HG03432 (cell line): ENCODE measurements around the gene ADH5.
"Not testable (repeated sequence)": the region's sequence is repeated elsewhere in the genome, so short reads cannot be mapped to it uniquely, and the experiment has no call there.

Experiments used
- ATAC-seq: cut with Tn5 transposase; IDR thresholded peaks from one replicate; pipeline ENCODE4 v1.9.1; 2021; ENCODE audit warnings: mild to moderate bottlenecking, moderate library complexity; ENCODE audit not compliant: unreplicated experiment

ADH5 gene

GRCh38 chr4:99088023-99088449, 552 bp downstream of the ADH5 start:
- ATAC-seq, result peak; percentile 27

GRCh38 chr4:99084595-99084994, 4.0 kb downstream of the ADH5 start:
- no peak for ATAC-seq

- ATAC-seq, result no peak
These were observed 6.4 kb downstream of the ADH5 start for GRCh38 chr4:99082192-99082591.

- not testable (repeated sequence) for ATAC-seq
These were observed 7.7 kb downstream of the ADH5 start for GRCh38 chr4:99080869-99081268.

GRCh38 chr4:99079625-99080295, 8.8 kb downstream of the ADH5 start:
- ATAC-seq, result no peak

- no peak for ATAC-seq
These were observed 9.5 kb downstream of the ADH5 start for GRCh38 chr4:99078931-99079624.

GRCh38 chr4:99078336-99078735, 10.3 kb downstream of the ADH5 start:
- ATAC-seq, result no peak

GRCh38 chr4:99077177-99077576, 11.4 kb downstream of the ADH5 start:
- no peak for ATAC-seq

- ATAC-seq, result no peak
These were observed 12.2 kb downstream of the ADH5 start for GRCh38 chr4:99076292-99076976.

GRCh38 chr4:99074816-99075215, 13.8 kb downstream of the ADH5 start:
- no peak for ATAC-seq

- no peak for ATAC-seq
These were observed 17.4 kb downstream of the ADH5 start for GRCh38 chr4:99071159-99071558.

- no peak for ATAC-seq
These were observed 21.0 kb downstream of the ADH5 start for GRCh38 chr4:99067617-99068016.

- ATAC-seq, result not testable (repeated sequence)
These were observed 23.1 kb downstream of the ADH5 start for GRCh38 chr4:99065521-99065920.

- no peak for ATAC-seq
These were observed 26.5 kb downstream of the ADH5 start for GRCh38 chr4:99062120-99062519.

- ATAC-seq, result no peak
These were observed 27.4 kb downstream of the ADH5 start for GRCh38 chr4:99061048-99061700.

- ATAC-seq, result no peak
These were observed 29.0 kb downstream of the ADH5 start for GRCh38 chr4:99059550-99059949.

GRCh38 chr4:99058228-99058627, 30.4 kb downstream of the ADH5 start:
- no peak for ATAC-seq

- peak; percentile 58 for ATAC-seq
These were observed 34.1 kb downstream of the ADH5 start for GRCh38 chr4:99054428-99054994.

GRCh38 chr4:99052902-99053301, 35.7 kb downstream of the ADH5 start:
- ATAC-seq, result no peak

- ATAC-seq, result no peak
These were observed 40.9 kb downstream of the ADH5 start for GRCh38 chr4:99047710-99048109.

- no peak for ATAC-seq
These were observed 45.2 kb downstream of the ADH5 start for GRCh38 chr4:99043346-99043745.
